ENCODE data around the gene XRCC4. TPM values are rescaled to one million over a fixed set of nuclear protein-coding genes. Genes with fewer than 3 reads are reported as not detected.

The XRCC4 gene
- total and polyA plus RNA-seq, 2 of the 8 experiments (the other 6 are each of a cell fraction or from before 2014, with no cell fraction given), result 3.0 to 8.3 TPM

DNA sequence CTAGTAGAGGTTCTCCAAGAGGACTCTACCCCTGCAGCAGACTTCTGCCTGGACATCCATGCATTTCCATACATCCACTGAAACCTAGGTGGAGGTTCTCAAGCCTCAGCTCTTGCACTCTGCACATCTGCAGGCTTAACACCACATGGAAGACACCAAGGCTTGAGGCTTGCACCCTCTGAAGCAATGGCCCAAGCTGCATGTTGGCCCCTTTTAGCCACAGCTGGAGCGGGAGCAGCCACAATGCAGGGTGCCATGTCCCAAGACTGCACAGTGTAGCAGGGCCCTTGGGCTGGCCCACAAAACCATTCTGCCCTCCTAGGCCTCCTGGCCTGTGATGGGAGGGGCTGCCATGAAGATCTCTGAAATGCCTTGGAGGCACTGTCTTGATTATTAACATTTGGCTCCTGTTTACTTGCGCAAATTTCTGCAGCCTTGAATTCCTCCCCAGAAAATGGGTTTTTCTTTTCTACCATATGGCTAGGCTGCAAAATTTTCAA lies 271.0 kb downstream of the XRCC4 start:
- no peak overlapping the region for H2AFZ ChIP-seq (ENCODE audit: low read length)
- H3K23ac ChIP-seq (ENCODE audit: insufficient read length), result no peak overlapping the region
- DNase-seq (ENCODE audit: low read depth in 1 of 2, low spot score in 2 of 2) (no peak), FAIRE-seq (no peak)
- no peaks in the 10 kb centered on the region for H3K79me2 ChIP-seq (ENCODE audit: control insufficient read depth in 1 of 2, insufficient read depth in 2 of 2, low read length in 2 of 2)
- no peaks in the 10 kb centered on the region for H3K27me3 ChIP-seq (replicated peaks in 1 of 4; ENCODE audit: control insufficient read depth in 3 of 4, extremely low read depth in 1 of 4, insufficient read depth in 3 of 4, low read length in 3 of 4)
- no peak overlapping the region for H3K9ac ChIP-seq (replicated peaks in 1 of 4; ENCODE audit: extremely low read depth in 1 of 4, low read depth in 3 of 4, low read length in 3 of 4)
- H3K4ac ChIP-seq (replicated peaks; ENCODE audit: insufficient read length, low read depth, low read length), result no peak overlapping the region
- H3K27ac ChIP-seq (ENCODE audit: low read depth, low read length), result no peak overlapping the region
- ChIA-PET CTCF (ENCODE audit: partially characterized antibody) (no interaction called here), POLR2A (ENCODE audit: partially characterized antibody) (no interaction called here)
- H3K56ac ChIP-seq (replicated peaks; ENCODE audit: insufficient read length, low read depth, low read length), result no peak overlapping the region
- WGBS, 2 experiments (ENCODE audit: extremely low coverage in 1 of 2, insufficient coverage in 1 of 2, insufficient read length in 1 of 2, insufficient replicate concordance in 2 of 2, low coverage in 1 of 2, low lambda C conversion rate in 2 of 2, missing lambda C conversion rate in 1 of 2), result 95% methylated on average over 2 of the region's 2 CpGs; no CpG with 5 or more reads in 1 of the 2 experiments
- H3K4me3 ChIP-seq (ENCODE audit: extremely low read depth in 1 of 4, insufficient read depth in 2 of 4, low read depth in 3 of 4, low read length in 4 of 4), result no peak overlapping the region
- no peak overlapping the region for H2BK5ac ChIP-seq (ENCODE audit: low read depth, low read length)
- no peak overlapping the region for H3K4me2 ChIP-seq (ENCODE audit: insufficient read depth in 1 of 2, low read depth in 2 of 2, low read length in 2 of 2)
- H2BK120ac ChIP-seq (replicated peaks; ENCODE audit: low read depth, low read length), result no peak overlapping the region
- peaks cover 0 to 2% (median 0%) of the 10 kb centered on the region in 4 experiments; a peak in 2 of 7 replicates for H3K4me1 ChIP-seq (replicated peaks in 1 of 4; ENCODE audit: control insufficient read depth in 3 of 4, insufficient read depth in 4 of 4, low read length in 3 of 4)
- H3K36me3 ChIP-seq (ENCODE audit: control insufficient read depth in 2 of 4, insufficient read depth in 4 of 4, low read length in 3 of 4), result peaks cover 0 to 20% (median 4%) of the 10 kb centered on the region in 4 experiments; a peak in 3 of 8 replicates
- H2AK5ac ChIP-seq (ENCODE audit: low read depth, low read length), result no peak overlapping the region
- no peaks in the 10 kb centered on the region for H3K79me1 ChIP-seq (ENCODE audit: low read depth, low read length)
- no peak overlapping the region for H2BK15ac ChIP-seq (ENCODE audit: low read length)
- H3K18ac ChIP-seq (ENCODE audit: extremely low read depth, low read length), result no peak overlapping the region
- no peak overlapping the region for H2BK12ac ChIP-seq (ENCODE audit: low read depth, low read length)
- no peak overlapping the region for H2BK20ac ChIP-seq (ENCODE audit: low read length)
- H3K9me3 ChIP-seq (ENCODE audit: insufficient read depth in 2 of 2, low read depth in 1 of 2, low read length in 1 of 2), result peaks cover 25 to 33% of the 10 kb centered on the region in 2 experiments
- H4K91ac ChIP-seq (replicated peaks; ENCODE audit: insufficient read length, low read length), result no peak overlapping the region
- no peak overlapping the region for H4K5ac ChIP-seq (ENCODE audit: insufficient read length, low read depth, low read length)
- H4K8ac ChIP-seq (ENCODE audit: extremely low read depth, insufficient read depth, low read length), result no peak overlapping the region
- no peak overlapping the region for H3K14ac ChIP-seq (ENCODE audit: insufficient read length)
- no peaks in the 10 kb centered on the region for H3K23me2 ChIP-seq (ENCODE audit: low read depth, low read length)
- H4K20me1 ChIP-seq (replicated peaks in 1 of 2; ENCODE audit: control insufficient read depth in 1 of 2, insufficient read depth in 2 of 2, low read length in 2 of 2), result no peaks in the 10 kb centered on the region
- TF ChIP-seq EGR1 (IDR thresholded peaks at IDR 0.05; ENCODE audit: borderline replicate concordance, low read depth, low read length) (no peak), GABPA (IDR thresholded peaks at IDR 0.05; ENCODE audit: borderline replicate concordance, insufficient read depth, low read length) (no peak), TAF1 (IDR thresholded peaks at IDR 0.05; ENCODE audit: low read depth, low read length) (no peak), MAFK (IDR thresholded peaks at IDR 0.05; ENCODE audit: low read depth, low read length) (no peak), BCL11A (IDR thresholded peaks at IDR 0.05; ENCODE audit: low read depth in 2 of 2, low read length in 2 of 2) (no peak), CHD1 (IDR thresholded peaks at IDR 0.05; ENCODE audit: low read depth, low read length) (no peak), JUND (IDR thresholded peaks at IDR 0.05; ENCODE audit: low read length) (no peak), CBX8 (IDR thresholded peaks at IDR 0.05; ENCODE audit: borderline replicate concordance, low read depth, low read length) (no peak), HDAC2 (IDR thresholded peaks at IDR 0.05; ENCODE audit: borderline replicate concordance in 1 of 2, low read depth in 2 of 2, low read length in 2 of 2) (no peak), KDM4A (IDR thresholded peaks at IDR 0.05; ENCODE audit: low read depth, low read length, severe bottlenecking) (no peak), POU5F1 (IDR thresholded peaks at IDR 0.05; ENCODE audit: low read depth, low read length) (no peak)
- TF ChIP-seq, protein P1, sequence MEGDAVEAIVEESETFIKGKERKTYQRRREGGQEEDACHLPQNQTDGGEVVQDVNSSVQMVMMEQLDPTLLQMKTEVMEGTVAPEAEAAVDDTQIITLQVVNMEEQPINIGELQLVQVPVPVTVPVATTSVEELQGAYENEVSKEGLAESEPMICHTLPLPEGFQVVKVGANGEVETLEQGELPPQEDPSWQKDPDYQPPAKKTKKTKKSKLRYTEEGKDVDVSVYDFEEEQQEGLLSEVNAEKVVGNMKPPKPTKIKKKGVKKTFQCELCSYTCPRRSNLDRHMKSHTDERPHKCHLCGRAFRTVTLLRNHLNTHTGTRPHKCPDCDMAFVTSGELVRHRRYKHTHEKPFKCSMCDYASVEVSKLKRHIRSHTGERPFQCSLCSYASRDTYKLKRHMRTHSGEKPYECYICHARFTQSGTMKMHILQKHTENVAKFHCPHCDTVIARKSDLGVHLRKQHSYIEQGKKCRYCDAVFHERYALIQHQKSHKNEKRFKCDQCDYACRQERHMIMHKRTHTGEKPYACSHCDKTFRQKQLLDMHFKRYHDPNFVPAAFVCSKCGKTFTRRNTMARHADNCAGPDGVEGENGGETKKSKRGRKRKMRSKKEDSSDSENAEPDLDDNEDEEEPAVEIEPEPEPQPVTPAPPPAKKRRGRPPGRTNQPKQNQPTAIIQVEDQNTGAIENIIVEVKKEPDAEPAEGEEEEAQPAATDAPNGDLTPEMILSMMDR (IDR thresholded peaks at IDR 0.05; ENCODE audit: control extremely low read depth in 1 of 3, insufficient read depth in 1 of 3, low read depth in 1 of 3, low read length in 3 of 3), result no peak
